ENCODE measurements around the gene LBP.
"Not testable (repeated sequence)": the region's sequence is repeated elsewhere in the genome, so short reads cannot be mapped to it uniquely, and the experiment has no call there.

LBP gene

DNA sequence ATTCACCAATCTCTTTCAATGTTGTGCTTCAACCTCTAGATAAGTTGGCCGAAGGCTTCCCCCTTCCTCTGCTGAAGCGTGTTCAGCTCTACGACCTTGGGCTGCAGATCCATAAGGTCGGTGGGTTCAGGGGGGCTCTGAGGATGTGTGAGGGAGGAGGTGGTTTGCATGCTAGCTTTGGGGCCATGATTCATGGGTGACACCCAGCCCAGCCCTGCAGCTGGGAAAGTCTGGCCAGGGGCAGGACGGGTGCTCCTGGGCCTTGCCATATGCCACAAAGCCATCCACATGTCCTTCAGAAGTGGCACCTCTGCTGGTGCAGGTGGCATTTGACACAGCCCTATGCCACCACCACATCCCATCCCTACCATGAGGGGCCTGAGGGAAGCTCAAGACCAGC is 27.6 kb downstream of the LBP start:
- H3K27ac ChIP-seq = no peak overlapping the region
- no peak overlapping the region for H2AFZ ChIP-seq (ENCODE audit: low read depth)
- H4K20me1 ChIP-seq (ENCODE audit: insufficient read depth) = no peaks in the 10 kb centered on the region
- no peaks in the 10 kb centered on the region for H3K4me1 ChIP-seq (ENCODE audit: low read depth, poor library complexity, severe bottlenecking)
- no peaks in the 10 kb centered on the region for H3K79me2 ChIP-seq (ENCODE audit: insufficient read depth, low read depth)
- H3K27me3 ChIP-seq (ENCODE audit: insufficient read depth, low read depth) = no peaks in the 10 kb centered on the region
- no peak overlapping the region for H3K4me2 ChIP-seq
- no peaks in the 10 kb centered on the region for H3K36me3 ChIP-seq (ENCODE audit: insufficient read depth)
- H3K4me3 ChIP-seq (IDR thresholded peaks at IDR 0.05; ENCODE audit: insufficient read depth, low read depth, low read length) = no peak overlapping the region
- TF ChIP-seq CTCF (conservative IDR thresholded peaks at IDR 0.05; ENCODE audit: low read depth, low read length) = no peak
- no peak overlapping the region for H3K9ac ChIP-seq

GRCh38 chr20:38377039-38377685 is 30.9 kb downstream of the LBP start:
- H3K79me2 ChIP-seq (ENCODE audit: insufficient read depth, low read depth) = no peaks in the 10 kb centered on the region
- H3K9ac ChIP-seq = no peak overlapping the region
- H3K36me3 ChIP-seq (ENCODE audit: insufficient read depth) = no peaks in the 10 kb centered on the region
- H3K4me1 ChIP-seq (ENCODE audit: low read depth, poor library complexity, severe bottlenecking) = no peaks in the 10 kb centered on the region
- H3K4me3 ChIP-seq (IDR thresholded peaks at IDR 0.05; ENCODE audit: insufficient read depth, low read depth, low read length) = no peak overlapping the region
- H3K27ac ChIP-seq = no peak overlapping the region
- H2AFZ ChIP-seq (ENCODE audit: low read depth) = no peak overlapping the region
- no peaks in the 10 kb centered on the region for H3K27me3 ChIP-seq (ENCODE audit: insufficient read depth, low read depth)
- TF ChIP-seq CTCF (conservative IDR thresholded peaks at IDR 0.05; ENCODE audit: low read depth, low read length) = no peak
- no peaks in the 10 kb centered on the region for H4K20me1 ChIP-seq (ENCODE audit: insufficient read depth)
- H3K4me2 ChIP-seq = no peak overlapping the region

GRCh38 chr20:38377838-38378237 is 31.6 kb downstream of the LBP start:
- H3K36me3 ChIP-seq (ENCODE audit: insufficient read depth); H3K79me2 ChIP-seq (ENCODE audit: insufficient read depth, low read depth); H2AFZ ChIP-seq (ENCODE audit: low read depth); H3K9ac ChIP-seq; H3K27ac ChIP-seq; H3K4me3 ChIP-seq (IDR thresholded peaks at IDR 0.05; ENCODE audit: insufficient read depth, low read depth, low read length); H3K4me1 ChIP-seq (ENCODE audit: low read depth, poor library complexity, severe bottlenecking); H3K4me2 ChIP-seq; H3K27me3 ChIP-seq (ENCODE audit: insufficient read depth, low read depth); H4K20me1 ChIP-seq (ENCODE audit: insufficient read depth): not testable (repeated sequence)

DNA sequence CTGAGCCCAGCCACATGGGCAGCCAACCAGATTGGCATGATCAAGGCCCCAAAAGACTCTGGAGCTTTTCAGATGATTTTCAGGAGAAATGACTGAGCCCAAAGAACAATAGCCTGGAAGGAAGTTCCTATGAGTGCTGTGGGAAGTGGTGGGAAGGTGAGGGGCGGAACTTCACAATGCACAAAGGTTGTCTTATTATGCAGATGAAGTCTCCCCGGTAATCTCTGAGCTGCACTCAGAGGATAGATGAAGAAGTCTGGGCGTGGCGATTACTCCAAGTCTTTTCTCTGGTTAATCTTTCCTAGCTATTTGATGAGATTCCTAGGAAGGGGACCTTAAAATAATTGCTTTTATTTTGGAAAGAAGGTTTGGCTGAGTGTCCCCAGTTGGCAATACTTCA is 36.9 kb downstream of the LBP start:
- Histone ChIP-seq H2AFZ (ENCODE audit: low read depth) (no peak overlapping the region), H3K4me3 (IDR thresholded peaks at IDR 0.05; ENCODE audit: insufficient read depth, low read depth, low read length) (no peak overlapping the region), H3K36me3 (ENCODE audit: insufficient read depth) (no peaks in the 10 kb centered on the region), H3K4me1 (ENCODE audit: low read depth, poor library complexity, severe bottlenecking) (no peaks in the 10 kb centered on the region), H3K27ac (no peak overlapping the region), H4K20me1 (ENCODE audit: insufficient read depth) (no peaks in the 10 kb centered on the region), H3K27me3 (ENCODE audit: insufficient read depth, low read depth) (no peaks in the 10 kb centered on the region), H3K79me2 (ENCODE audit: insufficient read depth, low read depth) (no peaks in the 10 kb centered on the region), H3K9ac (no peak overlapping the region), H3K4me2 (no peak overlapping the region)
- TF ChIP-seq CTCF (conservative IDR thresholded peaks at IDR 0.05; ENCODE audit: low read depth, low read length) = no peak

GRCh38 chr20:38386004-38386403 is 39.7 kb downstream of the LBP start:
- no peaks in the 10 kb centered on the region for H4K20me1 ChIP-seq (ENCODE audit: insufficient read depth)
- no peak for TF ChIP-seq CTCF (conservative IDR thresholded peaks at IDR 0.05; ENCODE audit: low read depth, low read length)
- H3K9ac ChIP-seq = no peak overlapping the region
- H3K27me3 ChIP-seq (ENCODE audit: insufficient read depth, low read depth) = no peaks in the 10 kb centered on the region
- H3K79me2 ChIP-seq (ENCODE audit: insufficient read depth, low read depth) = no peaks in the 10 kb centered on the region
- no peaks in the 10 kb centered on the region for H3K4me1 ChIP-seq (ENCODE audit: low read depth, poor library complexity, severe bottlenecking)
- no peak overlapping the region for H3K27ac ChIP-seq
- no peak overlapping the region for H2AFZ ChIP-seq (ENCODE audit: low read depth)
- H3K4me3 ChIP-seq (IDR thresholded peaks at IDR 0.05; ENCODE audit: insufficient read depth, low read depth, low read length) = no peak overlapping the region
- no peaks in the 10 kb centered on the region for H3K36me3 ChIP-seq (ENCODE audit: insufficient read depth)
- H3K4me2 ChIP-seq = no peak overlapping the region
